ENCODE data around the gene LAMA5. TPM values are rescaled to one million over a fixed set of nuclear protein-coding genes. Genes with fewer than 3 reads are reported as not detected.

LAMA5 gene
- total and polyA plus RNA-seq, 5 donors from 2014 or later: 0.30 to 0.91 TPM; not detected in 3

- H3K27me3 ChIP-seq (ENCODE audit: control insufficient read depth, insufficient read depth, low read length): no peaks in the 10 kb centered on the region
- no peak overlapping the region for H3K4me3 ChIP-seq (ENCODE audit: low read depth, low read length)
- Mint-ChIP-seq H3K4me3 (peak overlapping the region in 2 of 4 donors; percentile 35 to 58), H3K27me3 (no peaks in the 10 kb centered on the region), H3K27ac (no peak overlapping the region), H3K9me3 (peaks cover 0 to 2% (median 0%) of the 10 kb centered on the region in 7 donors), H3K36me3 (peaks cover 7% of the 10 kb centered on the region), H3K4me1 (peaks cover 0 to 26% (median 14%) of the 10 kb centered on the region in 4 donors)
- ATAC-seq (ENCODE audit: low read depth in 2 of 2) (no peak), DNase-seq (no peak)
- peaks cover 15% of the 10 kb centered on the region for H3K4me1 ChIP-seq (ENCODE audit: control insufficient read depth, insufficient read depth, low read length, poor library complexity, severe bottlenecking)
- H3K36me3 ChIP-seq (ENCODE audit: control insufficient read depth, insufficient read depth, low read length): no peaks in the 10 kb centered on the region
- H3K9me3 ChIP-seq (ENCODE audit: control insufficient read depth in 2 of 2, low read length in 2 of 2): no peaks in the 10 kb centered on the region
- no peak overlapping the region for H3K27ac ChIP-seq (ENCODE audit: insufficient read depth, low read length, poor library complexity, severe bottlenecking)
These were observed 34.2 kb upstream of the LAMA5 start for GRCh38 chr20:62401331-62401779.

GRCh38 chr20:62400541-62400940 lies 33.4 kb upstream of the LAMA5 start:
- Mint-ChIP-seq H3K36me3 (peaks cover 7% of the 10 kb centered on the region), H3K27me3 (no peaks in the 10 kb centered on the region), H3K4me3 (peak overlapping the region in 1 of 4 donors; percentile 35), H3K27ac (no peak overlapping the region), H3K4me1 (peaks cover 0 to 18% (median 8%) of the 10 kb centered on the region in 4 donors), H3K9me3 (no peaks in the 10 kb centered on the region)
- no peak overlapping the region for H3K4me3 ChIP-seq (ENCODE audit: low read depth, low read length)
- no peak for ATAC-seq (ENCODE audit: low read depth in 2 of 2)
- peaks cover 7% of the 10 kb centered on the region for H3K4me1 ChIP-seq (ENCODE audit: control insufficient read depth, insufficient read depth, low read length, poor library complexity, severe bottlenecking)
- H3K27ac ChIP-seq (ENCODE audit: insufficient read depth, low read length, poor library complexity, severe bottlenecking): no peak overlapping the region
- no peak for DNase-seq
- H3K36me3 ChIP-seq (ENCODE audit: control insufficient read depth, insufficient read depth, low read length): no peaks in the 10 kb centered on the region
- no peaks in the 10 kb centered on the region for H3K27me3 ChIP-seq (ENCODE audit: control insufficient read depth, insufficient read depth, low read length)
- H3K9me3 ChIP-seq (ENCODE audit: control insufficient read depth in 2 of 2, low read length in 2 of 2): no peaks in the 10 kb centered on the region

- Mint-ChIP-seq H3K4me1 (peaks cover 0 to 12% (median 4%) of the 10 kb centered on the region in 4 donors), H3K27me3 (no peaks in the 10 kb centered on the region), H3K9me3 (no peaks in the 10 kb centered on the region), H3K27ac (no peak overlapping the region), H3K36me3 (peaks cover 7% of the 10 kb centered on the region), H3K4me3 (peak overlapping the region in 1 of 4 donors; percentile 61)
- Histone ChIP-seq H3K9me3 (ENCODE audit: control insufficient read depth in 2 of 2, low read length in 2 of 2) (no peaks in the 10 kb centered on the region), H3K4me1 (ENCODE audit: control insufficient read depth, insufficient read depth, low read length, poor library complexity, severe bottlenecking) (peaks cover 2% of the 10 kb centered on the region), H3K27ac (ENCODE audit: insufficient read depth, low read length, poor library complexity, severe bottlenecking) (no peak overlapping the region), H3K4me3 (ENCODE audit: low read depth, low read length) (no peak overlapping the region), H3K27me3 (ENCODE audit: control insufficient read depth, insufficient read depth, low read length) (no peaks in the 10 kb centered on the region), H3K36me3 (ENCODE audit: control insufficient read depth, insufficient read depth, low read length) (no peaks in the 10 kb centered on the region)
- ATAC-seq (ENCODE audit: low read depth in 2 of 2): no peak
- DNase-seq: no peak
These were observed 32.9 kb upstream of the LAMA5 start for GRCh38 chr20:62400021-62400420.

GRCh38 chr20:62398120-62398821 lies 31.2 kb upstream of the LAMA5 start:
- H3K27ac ChIP-seq (ENCODE audit: insufficient read depth, low read length, poor library complexity, severe bottlenecking): no peak overlapping the region

GRCh38 chr20:62396367-62397239 lies 29.5 kb upstream of the LAMA5 start:
- Histone ChIP-seq H3K4me3 (ENCODE audit: low read depth, low read length) (no peak overlapping the region), H3K4me1 (ENCODE audit: control insufficient read depth, insufficient read depth, low read length, poor library complexity, severe bottlenecking) (no peaks in the 10 kb centered on the region), H3K36me3 (ENCODE audit: control insufficient read depth, insufficient read depth, low read length) (peaks cover 3% of the 10 kb centered on the region), H3K27me3 (ENCODE audit: control insufficient read depth, insufficient read depth, low read length) (no peaks in the 10 kb centered on the region), H3K27ac (ENCODE audit: insufficient read depth, low read length, poor library complexity, severe bottlenecking) (no peak overlapping the region), H3K9me3 (ENCODE audit: control insufficient read depth in 2 of 2, low read length in 2 of 2) (no peaks in the 10 kb centered on the region)
- Mint-ChIP-seq H3K36me3 (peaks cover 7% of the 10 kb centered on the region), H3K9me3 (no peaks in the 10 kb centered on the region), H3K4me1 (peaks cover 0 to 6% (median 0%) of the 10 kb centered on the region in 4 donors), H3K27me3 (no peaks in the 10 kb centered on the region), H3K4me3 (no peak overlapping the region), H3K27ac (no peak overlapping the region)
- ATAC-seq (ENCODE audit: low read depth in 2 of 2): no peak
- no peak for DNase-seq

More at GRCh38 chr20:62398120-62398821, 31.2 kb upstream of the LAMA5 start:
- Histone ChIP-seq H3K4me1 (ENCODE audit: control insufficient read depth, insufficient read depth, low read length, poor library complexity, severe bottlenecking) (no peaks in the 10 kb centered on the region), H3K36me3 (ENCODE audit: control insufficient read depth, insufficient read depth, low read length) (peaks cover 3% of the 10 kb centered on the region), H3K9me3 (ENCODE audit: control insufficient read depth in 2 of 2, low read length in 2 of 2) (no peaks in the 10 kb centered on the region), H3K4me3 (ENCODE audit: low read depth, low read length) (no peak overlapping the region), H3K27me3 (ENCODE audit: control insufficient read depth, insufficient read depth, low read length) (no peaks in the 10 kb centered on the region)
- Mint-ChIP-seq H3K4me1 (peaks cover 0 to 6% (median 2%) of the 10 kb centered on the region in 4 donors), H3K27ac (no peak overlapping the region), H3K9me3 (no peaks in the 10 kb centered on the region), H3K27me3 (no peaks in the 10 kb centered on the region), H3K36me3 (peaks cover 7% of the 10 kb centered on the region), H3K4me3 (no peak overlapping the region)
- DNase-seq (no peak), ATAC-seq (ENCODE audit: low read depth in 2 of 2) (no peak)

- DNase-seq (no peak), ATAC-seq (ENCODE audit: low read depth in 2 of 2) (no peak)
- Histone ChIP-seq H3K36me3 (ENCODE audit: control insufficient read depth, insufficient read depth, low read length) (peaks cover 3% of the 10 kb centered on the region), H3K9me3 (ENCODE audit: control insufficient read depth in 2 of 2, low read length in 2 of 2) (no peaks in the 10 kb centered on the region), H3K27ac (ENCODE audit: insufficient read depth, low read length, poor library complexity, severe bottlenecking) (no peak overlapping the region), H3K4me3 (ENCODE audit: low read depth, low read length) (no peak overlapping the region), H3K27me3 (ENCODE audit: control insufficient read depth, insufficient read depth, low read length) (no peaks in the 10 kb centered on the region), H3K4me1 (ENCODE audit: control insufficient read depth, insufficient read depth, low read length, poor library complexity, severe bottlenecking) (no peaks in the 10 kb centered on the region)
- no peak overlapping the region for H3K27ac Mint-ChIP-seq
- H3K4me3 Mint-ChIP-seq: no peak overlapping the region
- no peaks in the 10 kb centered on the region for H3K9me3 Mint-ChIP-seq
- peaks cover 0 to 6% (median 0%) of the 10 kb centered on the region in 4 donors for H3K4me1 Mint-ChIP-seq
- peaks cover 3% of the 10 kb centered on the region for H3K36me3 Mint-ChIP-seq
- no peaks in the 10 kb centered on the region for H3K27me3 Mint-ChIP-seq
These were observed 28.5 kb upstream of the LAMA5 start for GRCh38 chr20:62395311-62396242.

Data from CD4-positive, CD25-positive, alpha-beta regulatory T cell (primary cell).